Breast epithelium (tissue), 3 donors: ENCODE measurements around the gene PRKAB1.

ENCODE experiments used
- CTCF ChIP-seq, 3 donors: fragments of 450-650 bp; IDR thresholded peaks; one replicate each; pipeline ENCODE4 v1.5.1; 2016 to 2017; ENCODE audit warnings: antibody characterized with exemption in 3 of 3, mild to moderate bottlenecking in 3 of 3, moderate library complexity in 3 of 3
- POLR2A ChIP-seq: fragments of 450-650 bp; IDR thresholded peaks from one replicate; pipeline ENCODE4 v1.6.1; 2016; ENCODE audit warnings: antibody characterized with exemption, mild to moderate bottlenecking, moderate library complexity

- TF ChIP-seq CTCF (IDR thresholded peaks at IDR 0.05) (no peak), POLR2A (no peak)
These were observed 26.2 kb downstream of the PRKAB1 start for GRCh38 chr12:119694111-119694510.
